GM13977 (cell line): ENCODE data around the gene DOCK11.

Source experiments
- DNase-seq: peaks from one replicate; pipeline ENCODE4 v3.0.0; 2012; ENCODE audit warnings: low spot score
- CTCF ChIP-seq: IDR thresholded peaks from 2 replicates; pipeline ENCODE4 v1.5.1; 2012; ENCODE audit warnings: mild to moderate bottlenecking, control low read depth; ENCODE audit not compliant: insufficient read depth; ENCODE audit errors: extremely low read depth, missing control alignments
- in situ Hi-C: fragments of 300-500 bp; cut with MboI; formaldehyde crosslinking; loops from one replicate; pipeline ENCODE4 v1.12.0; 2022; ENCODE audit warnings: low sequenced_read_pairs, low pct_unique_long_range_greater_than_20kb, mixed read lengths, inconsistent platforms; ENCODE audit not compliant: unreplicated experiment

DOCK11 gene

GRCh38 chrX:118669435-118669834 lies 173.8 kb downstream of the DOCK11 start:
- in situ Hi-C loops, result no loop called here
- no peak for TF ChIP-seq CTCF
- no peak for DNase-seq

- TF ChIP-seq CTCF, result no peak
- DNase-seq, result no peak
- in situ Hi-C loops, result no loop called here
These were observed 179.8 kb downstream of the DOCK11 start for GRCh38 chrX:118675326-118675965.

- no peak for DNase-seq
- in situ Hi-C loops, result no loop called here
- TF ChIP-seq CTCF, result no peak
These were observed 180.3 kb downstream of the DOCK11 start for GRCh38 chrX:118675966-118676349.

- TF ChIP-seq CTCF, result no peak
- no peak for DNase-seq
- in situ Hi-C loops, result no loop called here
These were observed 181.7 kb downstream of the DOCK11 start for GRCh38 chrX:118677318-118677717.

- no peak for DNase-seq
- in situ Hi-C loops, result no loop called here
- no peak for TF ChIP-seq CTCF
These were observed 183.7 kb downstream of the DOCK11 start for GRCh38 chrX:118679290-118679689.

- no peak for TF ChIP-seq CTCF
- DNase-seq, result no peak
- in situ Hi-C loops, result no loop called here
These were observed 186.8 kb downstream of the DOCK11 start for GRCh38 chrX:118682258-118683014.
